Naive thymus-derived CD8-positive, alpha-beta T cell (primary cell): Measurements from ENCODE around the gene TMEM238. TPM values are rescaled to one million over a fixed set of nuclear protein-coding genes. Genes with fewer than 3 reads are reported as not detected.

Source experiments
- ATAC-seq, 2 donors: fragments of 150-1000 bp; cut with Tn5 transposase in 1 of 2; sonication (Bioruptor Pico), chemical (Tn5 transposase) in 1 of 2; 1 replicate in 1 of 2; 2 replicates in 1 of 2; pipeline ENCODE4 v1.10.0; 2021; ENCODE audit warnings: mild to moderate bottlenecking in 2 of 2, moderate library complexity in 2 of 2
- POLR2A ChIA-PET: fragments of 350-600 bp; sonication (Branson Sonifier 250); formaldehyde crosslinking; loops from one replicate; lab custom pipeline; 2021; ENCODE audit warnings: antibody characterized with exemption; lab: Charles Lee
- DNase-seq, 10 donors: peaks; one replicate each; pipeline versions ENCODE4 v3.0.0 to v3.0.0-alpha.2; 2020 to 2022
- H3K27ac Mint-ChIP-seq, 10 donors: one replicate each; pipeline ENCODE4 v1.8.0; 2020 to 2022; ENCODE audit warnings: mild to moderate bottlenecking in 10 of 10, mixed read lengths in 10 of 10, moderate library complexity in 4 of 10, inconsistent platforms in 1 of 10
- H3K27me3 Mint-ChIP-seq, 5 donors: one replicate each; pipeline ENCODE4 v1.8.0; 2021 to 2022; ENCODE audit warnings: mixed read lengths in 5 of 5
- H3K36me3 Mint-ChIP-seq, 3 donors: one replicate each; pipeline ENCODE4 v1.8.0; 2020 to 2022; ENCODE audit warnings: mixed read lengths in 3 of 3, mild to moderate bottlenecking in 2 of 3, inconsistent platforms in 1 of 3
- H3K4me1 Mint-ChIP-seq, 4 donors: one replicate each; pipeline ENCODE4 v1.8.0; 2021 to 2022; ENCODE audit warnings: mixed read lengths in 4 of 4
- H3K4me3 Mint-ChIP-seq, 10 donors: one replicate each; pipeline ENCODE4 v1.8.0; 2020 to 2022; ENCODE audit warnings: mild to moderate bottlenecking in 10 of 10, mixed read lengths in 10 of 10, moderate library complexity in 6 of 10, inconsistent platforms in 1 of 10
- H3K9me3 Mint-ChIP-seq, 9 donors: one replicate each; pipeline ENCODE4 v1.8.0; 2020 to 2022; ENCODE audit warnings: mixed read lengths in 9 of 9, mild to moderate bottlenecking in 3 of 9, inconsistent platforms in 1 of 9, moderate library complexity in 1 of 9
- polyA plus RNA-seq, 3 donors: library from polyadenylated mRNA; unstranded; fragments of 300-500 nt; fragmentation: Illumina TruSeq; gene quantifications; one replicate each; pipeline ENCODE4 v1.2.3, GENCODE V29; 2021
- total RNA-seq, 8 experiments: library from RNA in 2 of 8; stranded (reverse) in 2 of 8; gene quantifications; one replicate each; pipeline ENCODE4 v1.2.3 and lab custom pipeline; 2021 to 2026

The TMEM238 gene
- total and polyA plus RNA-seq, 5 experiments from 2014 or later: 1.1 to 10.2 (median 1.5) TPM

GRCh38 chr19:55373306-55373992 lies 10.6 kb downstream of the TMEM238 start:
- H3K4me3 Mint-ChIP-seq: peak overlapping the region in 1 of 10 donors; percentile 62
- H3K9me3 Mint-ChIP-seq: peaks cover 0 to 2% (median 0%) of the 10 kb centered on the region in 9 donors
- peak overlapping the region in 1 of 10 donors; percentile 69 for H3K27ac Mint-ChIP-seq
- H3K27me3 Mint-ChIP-seq: peaks cover 19 to 58% (median 30%) of the 10 kb centered on the region in 5 donors
- DNase-seq (no peak), ATAC-seq (no peak)
- POLR2A ChIA-PET: interaction anchor here (0.8 to 0.9 kb wide), 2 partner anchors 10 to 11 kb away, joined by 3 read pairs; partner anchors contain the start of gene TMEM238
- H3K4me1 Mint-ChIP-seq: peaks cover 8 to 19% (median 14%) of the 10 kb centered on the region in 4 donors
- peaks cover 0 to 6% (median 3%) of the 10 kb centered on the region in 3 donors for H3K36me3 Mint-ChIP-seq

- Mint-ChIP-seq H3K4me3 (no peak overlapping the region), H3K27ac (no peak overlapping the region), H3K4me1 (peaks cover 8 to 19% (median 14%) of the 10 kb centered on the region in 4 donors), H3K27me3 (peaks cover 21 to 66% (median 33%) of the 10 kb centered on the region in 5 donors), H3K9me3 (peaks cover 0 to 2% (median 0%) of the 10 kb centered on the region in 9 donors), H3K36me3 (peaks cover 0 to 6% (median 3%) of the 10 kb centered on the region in 3 donors)
- DNase-seq (no peak), ATAC-seq (peak in 1 of 2 donors; percentile 22)
- POLR2A ChIA-PET: interaction anchor here (0.8 kb wide), 1 partner anchor 11 kb away, joined by 3 read pairs; the partner anchor contains the start of gene TMEM238
Measured at GRCh38 chr19:55372316-55373081, 11.6 kb downstream of the TMEM238 start.

- POLR2A ChIA-PET: interaction anchor here (1.6 kb wide), 1 partner anchor 13 kb away, joined by 6 read pairs; no protein-coding TSS in a partner anchor
- DNase-seq: no peak
- no peak for ATAC-seq
- H3K27ac Mint-ChIP-seq: peak within 1 kb of the TSS in 5 of 10 donors; percentile 28 to 81 (median 64)
- peaks cover 8 to 19% (median 14%) of the 10 kb centered on the region in 4 donors for H3K4me1 Mint-ChIP-seq
- H3K27me3 Mint-ChIP-seq: peaks cover 21 to 59% (median 37%) of the 10 kb centered on the region in 5 donors
- peaks cover 0 to 2% (median 0%) of the 10 kb centered on the region in 9 donors for H3K9me3 Mint-ChIP-seq
- peak within 1 kb of the TSS; percentile 65 to 90 (median 82) for H3K4me3 Mint-ChIP-seq
- H3K36me3 Mint-ChIP-seq: peaks cover 0 to 6% (median 3%) of the 10 kb centered on the region in 3 donors
Measured at GRCh38 chr19:55370305-55370988, 13.6 kb downstream of the TMEM238 start, which contains the start of gene IL11. Gene IL11 (minus strand): TSS chr19:55370463. CDS start chr19:55370310, 153 bp downstream.

GRCh38 chr19:55369653-55370304 lies 14.3 kb downstream of the TMEM238 start:
- Mint-ChIP-seq H3K9me3 (peaks cover 0 to 2% (median 0%) of the 10 kb centered on the region in 9 donors), H3K27me3 (peaks cover 21 to 57% (median 37%) of the 10 kb centered on the region in 5 donors), H3K27ac (peak overlapping the region in 3 of 10 donors; percentile 28 to 81 (median 65)), H3K4me1 (peaks cover 8 to 19% (median 14%) of the 10 kb centered on the region in 4 donors), H3K36me3 (peaks cover 0 to 6% (median 3%) of the 10 kb centered on the region in 3 donors), H3K4me3 (peak overlapping the region; percentile 65 to 90 (median 82))
- ATAC-seq: peak; percentile 74 to 79
- DNase-seq: peak in 3 of 10 donors; percentile 29 to 35 (median 33)
- POLR2A ChIA-PET: interaction anchor here (1.8 kb wide), 1 partner anchor 31 kb away, joined by 5 read pairs; the partner anchor contains the start of gene KMT5C

- peaks cover 21 to 54% (median 36%) of the 10 kb centered on the region in 5 donors for H3K27me3 Mint-ChIP-seq
- H3K9me3 Mint-ChIP-seq: peaks cover 0 to 2% (median 0%) of the 10 kb centered on the region in 9 donors
- no peak overlapping the region for H3K27ac Mint-ChIP-seq
- peak overlapping the region in 5 of 10 donors; percentile 27 to 58 (median 54) for H3K4me3 Mint-ChIP-seq
- H3K4me1 Mint-ChIP-seq: peaks cover 8 to 18% (median 14%) of the 10 kb centered on the region in 4 donors
- peaks cover 0 to 6% (median 3%) of the 10 kb centered on the region in 3 donors for H3K36me3 Mint-ChIP-seq
- DNase-seq: no peak
- POLR2A ChIA-PET: interaction anchor here (1.8 kb wide), 1 partner anchor 30 kb away, joined by 5 read pairs; the partner anchor contains the start of gene KMT5C
- peak in 1 of 2 donors; percentile 40 for ATAC-seq
Measured at GRCh38 chr19:55368701-55369563, 15.2 kb downstream of the TMEM238 start.

- no peak for DNase-seq
- peak overlapping the region in 2 of 10 donors; percentile 27 to 41 for H3K4me3 Mint-ChIP-seq
- peaks cover 4 to 14% (median 12%) of the 10 kb centered on the region in 4 donors for H3K4me1 Mint-ChIP-seq
- H3K27me3 Mint-ChIP-seq: peaks cover 16 to 50% (median 31%) of the 10 kb centered on the region in 5 donors
- no peak for ATAC-seq
- H3K36me3 Mint-ChIP-seq: peaks cover 0 to 6% (median 3%) of the 10 kb centered on the region in 3 donors
- peaks cover 0 to 2% (median 0%) of the 10 kb centered on the region in 9 donors for H3K9me3 Mint-ChIP-seq
- no peak overlapping the region for H3K27ac Mint-ChIP-seq
- POLR2A ChIA-PET: interaction anchor here (1.8 kb wide), 1 partner anchor 29 kb away, joined by 5 read pairs; the partner anchor contains the start of gene KMT5C
Measured at GRCh38 chr19:55368106-55368505, 16.0 kb downstream of the TMEM238 start.

- Mint-ChIP-seq H3K4me3 (peak overlapping the region in 2 of 10 donors; percentile 52 to 56), H3K27me3 (peaks cover 12 to 40% (median 25%) of the 10 kb centered on the region in 5 donors), H3K9me3 (peaks cover 0 to 2% (median 0%) of the 10 kb centered on the region in 9 donors), H3K4me1 (peaks cover 2 to 10% (median 9%) of the 10 kb centered on the region in 4 donors), H3K36me3 (peaks cover 0 to 6% (median 3%) of the 10 kb centered on the region in 3 donors), H3K27ac (no peak overlapping the region)
- ATAC-seq (no peak), DNase-seq (no peak)
- POLR2A ChIA-PET: no interaction called here
Measured at GRCh38 chr19:55366790-55367189, 17.3 kb downstream of the TMEM238 start.

- POLR2A ChIA-PET: no interaction called here
- peaks cover 0 to 2% (median 0%) of the 10 kb centered on the region in 9 donors for H3K9me3 Mint-ChIP-seq
- DNase-seq (no peak), ATAC-seq (no peak)
- peaks cover 8 to 32% (median 19%) of the 10 kb centered on the region in 5 donors for H3K27me3 Mint-ChIP-seq
- peaks cover 0 to 4% (median 3%) of the 10 kb centered on the region in 3 donors for H3K36me3 Mint-ChIP-seq
- peaks cover 2 to 8% (median 8%) of the 10 kb centered on the region in 4 donors for H3K4me1 Mint-ChIP-seq
- H3K4me3 Mint-ChIP-seq: no peak overlapping the region
- H3K27ac Mint-ChIP-seq: no peak overlapping the region
Measured at GRCh38 chr19:55365964-55366363, 18.1 kb downstream of the TMEM238 start.

- POLR2A ChIA-PET: no interaction called here
- H3K27ac Mint-ChIP-seq: no peak overlapping the region
- DNase-seq: no peak
- H3K27me3 Mint-ChIP-seq: peaks cover 4 to 26% (median 12%) of the 10 kb centered on the region in 5 donors
- peaks cover 2 to 7% (median 4%) of the 10 kb centered on the region in 4 donors for H3K4me1 Mint-ChIP-seq
- no peak overlapping the region for H3K4me3 Mint-ChIP-seq
- no peaks in the 10 kb centered on the region for H3K9me3 Mint-ChIP-seq
- no peak for ATAC-seq
- H3K36me3 Mint-ChIP-seq: peaks cover 0 to 3% (median 0%) of the 10 kb centered on the region in 3 donors
Measured at GRCh38 chr19:55365245-55365644, 18.8 kb downstream of the TMEM238 start.

GRCh38 chr19:55362990-55363716 lies 20.9 kb downstream of the TMEM238 start, which contains the start of gene GARIN5B:
Gene GARIN5B (minus strand): TSS chr19:55363260. CDS start chr19:55363066, 194 bp downstream.
- DNase-seq (no peak), ATAC-seq (no peak)

More at GRCh38 chr19:55362990-55363716, 20.9 kb downstream of the TMEM238 start, which contains the start of gene GARIN5B:
- Mint-ChIP-seq H3K27me3 (peaks cover 2 to 13% (median 7%) of the 10 kb centered on the region in 5 donors), H3K36me3 (no peaks in the 10 kb centered on the region), H3K4me3 (no peak within 1 kb of the TSS), H3K27ac (no peak within 1 kb of the TSS), H3K9me3 (no peaks in the 10 kb centered on the region), H3K4me1 (no peaks in the 10 kb centered on the region)
- POLR2A ChIA-PET: interaction anchor here (1.1 kb wide), 1 partner anchor 21 kb away, joined by 3 read pairs; the partner anchor contains the start of gene TMEM238
